ENCODE results near the gene BHLHE41.

Gene BHLHE41

DNA sequence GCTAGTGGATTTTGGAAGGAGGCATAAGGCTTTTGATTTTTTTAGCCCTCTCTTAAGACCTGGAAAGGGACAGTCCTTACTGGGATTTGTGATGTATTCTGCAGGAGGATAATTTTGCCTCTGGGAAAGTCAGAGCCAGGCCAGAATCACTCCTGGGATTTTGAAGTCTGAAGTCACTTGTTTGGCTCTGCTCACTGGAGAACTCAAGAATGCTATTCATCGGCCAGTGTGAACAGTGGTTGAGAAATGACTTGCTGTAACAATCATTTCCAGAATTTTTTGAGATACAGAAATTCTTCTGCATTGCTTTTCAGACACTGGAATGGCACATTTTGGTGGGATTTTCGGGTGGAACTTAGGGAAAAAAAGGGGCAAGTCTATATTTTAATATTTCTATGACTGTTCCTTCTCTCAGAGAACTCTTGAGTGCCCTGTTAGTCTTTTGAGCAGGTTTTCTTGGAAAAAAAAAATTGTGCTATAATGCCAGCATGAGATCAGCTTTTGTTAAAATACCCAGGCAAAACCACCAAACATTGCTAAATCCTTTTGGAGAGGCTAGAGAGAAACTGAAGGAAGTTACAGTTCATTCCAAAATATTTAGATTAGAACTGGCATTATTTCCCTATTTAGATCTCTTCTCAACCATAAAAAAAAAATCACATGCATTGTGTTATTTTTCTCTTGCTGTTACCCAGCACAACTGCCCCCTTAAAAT lies 26.1 kb upstream of the BHLHE41 start:
- H3K4me3 ChIP-seq (ENCODE audit: low read length), result no peak overlapping the region
- DNase-seq (ENCODE audit: low read depth), result no peak
- TF ChIP-seq, protein P1, sequence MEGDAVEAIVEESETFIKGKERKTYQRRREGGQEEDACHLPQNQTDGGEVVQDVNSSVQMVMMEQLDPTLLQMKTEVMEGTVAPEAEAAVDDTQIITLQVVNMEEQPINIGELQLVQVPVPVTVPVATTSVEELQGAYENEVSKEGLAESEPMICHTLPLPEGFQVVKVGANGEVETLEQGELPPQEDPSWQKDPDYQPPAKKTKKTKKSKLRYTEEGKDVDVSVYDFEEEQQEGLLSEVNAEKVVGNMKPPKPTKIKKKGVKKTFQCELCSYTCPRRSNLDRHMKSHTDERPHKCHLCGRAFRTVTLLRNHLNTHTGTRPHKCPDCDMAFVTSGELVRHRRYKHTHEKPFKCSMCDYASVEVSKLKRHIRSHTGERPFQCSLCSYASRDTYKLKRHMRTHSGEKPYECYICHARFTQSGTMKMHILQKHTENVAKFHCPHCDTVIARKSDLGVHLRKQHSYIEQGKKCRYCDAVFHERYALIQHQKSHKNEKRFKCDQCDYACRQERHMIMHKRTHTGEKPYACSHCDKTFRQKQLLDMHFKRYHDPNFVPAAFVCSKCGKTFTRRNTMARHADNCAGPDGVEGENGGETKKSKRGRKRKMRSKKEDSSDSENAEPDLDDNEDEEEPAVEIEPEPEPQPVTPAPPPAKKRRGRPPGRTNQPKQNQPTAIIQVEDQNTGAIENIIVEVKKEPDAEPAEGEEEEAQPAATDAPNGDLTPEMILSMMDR (conservative IDR thresholded peaks at IDR 0.05; ENCODE audit: low read depth, low read length), result no peak

DNA sequence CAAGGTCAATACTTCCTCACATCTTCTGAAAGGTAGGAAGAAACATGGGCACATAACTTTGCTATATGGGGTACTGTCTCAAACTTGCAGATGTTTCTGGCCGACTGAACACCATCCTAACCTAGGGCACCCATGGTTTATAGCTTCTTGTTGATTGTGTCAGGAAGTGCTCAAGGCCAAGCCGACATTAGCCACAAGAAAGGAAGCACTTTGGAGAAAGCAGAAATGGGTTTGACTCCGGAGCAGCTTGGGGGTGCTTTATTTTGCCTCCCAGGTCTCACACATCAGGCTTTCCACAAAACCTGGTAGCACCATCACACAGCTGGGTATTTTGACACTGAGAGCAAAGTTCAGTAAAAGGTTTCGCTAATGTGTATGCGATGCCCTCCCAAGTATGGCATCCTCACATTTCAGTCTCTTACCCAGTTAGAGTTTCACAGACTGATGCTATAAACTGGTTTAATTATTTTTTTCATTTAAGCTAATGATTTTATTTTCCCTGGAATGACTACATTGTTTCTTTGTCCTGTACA lies 25.2 kb upstream of the BHLHE41 start:
- no peak for DNase-seq (ENCODE audit: low read depth)
- TF ChIP-seq, protein P1 (conservative IDR thresholded peaks at IDR 0.05; ENCODE audit: low read depth, low read length), result no peak

DNA sequence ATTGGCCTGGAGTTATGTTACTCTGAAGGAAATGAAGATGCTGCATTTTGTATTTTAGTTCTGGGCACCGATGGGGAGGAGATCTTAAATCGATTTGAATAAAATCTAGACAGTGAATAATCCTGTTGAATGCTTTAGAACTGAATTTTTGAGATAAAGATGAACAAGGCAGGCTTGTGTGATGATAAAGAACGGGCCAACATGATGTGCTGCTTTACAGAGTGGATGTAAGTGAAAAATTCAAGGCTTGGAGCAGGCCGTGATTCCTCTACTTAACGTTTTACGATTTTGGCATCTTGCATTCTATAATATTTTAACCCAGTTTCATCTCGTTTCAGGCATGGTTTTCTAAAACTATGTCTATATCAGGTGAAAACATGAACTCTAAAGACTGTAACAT lies 23.5 kb upstream of the BHLHE41 start:
- DNase-seq (ENCODE audit: low read depth), result no peak
- TF ChIP-seq, protein P1 (conservative IDR thresholded peaks at IDR 0.05; ENCODE audit: low read depth, low read length), result no peak
- H3K4me3 ChIP-seq (ENCODE audit: low read length), result no peak overlapping the region

More for the DNA sequence above, 25.2 kb upstream of the BHLHE41 start:
- H3K4me3 ChIP-seq (ENCODE audit: low read length), result no peak overlapping the region

DNA sequence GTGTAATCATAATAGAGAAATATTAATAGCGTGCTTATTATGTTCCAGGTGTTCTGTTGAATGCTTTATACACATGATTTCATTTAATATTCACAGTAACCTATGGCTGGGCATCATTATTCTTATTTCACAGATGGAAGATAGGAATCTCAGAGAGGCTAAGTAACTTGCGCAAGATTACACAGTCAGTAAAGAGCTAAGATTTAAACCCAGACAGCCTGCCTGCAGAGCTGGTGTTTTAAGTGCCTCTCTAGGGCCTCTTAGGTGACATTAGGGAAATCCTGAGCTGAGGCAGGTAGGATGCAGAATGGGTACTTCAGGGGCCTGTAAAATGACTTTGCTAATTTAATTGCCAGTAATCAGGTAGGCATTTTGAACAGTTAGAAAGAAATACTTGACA lies 18.5 kb upstream of the BHLHE41 start:
- no peak for DNase-seq (ENCODE audit: low read depth)
- H3K4me3 ChIP-seq (ENCODE audit: low read length), result no peak overlapping the region

DNA sequence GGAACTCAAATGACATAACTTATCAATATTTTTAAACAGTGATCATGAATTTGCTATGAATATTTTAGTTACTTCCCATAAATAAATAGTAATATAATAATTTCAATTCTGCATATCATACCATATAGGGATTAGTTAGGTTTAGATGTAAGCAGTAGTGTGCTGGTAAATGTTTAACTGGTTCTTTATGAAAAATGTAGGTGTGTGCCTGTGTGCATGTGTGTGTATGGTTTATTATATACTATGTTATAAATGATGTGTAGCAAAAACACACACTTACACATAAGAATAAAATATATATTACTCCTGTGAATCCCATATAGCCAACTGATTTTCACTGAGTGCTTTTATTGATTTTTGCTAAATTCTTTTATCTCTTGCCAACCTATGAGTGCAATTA lies 14.0 kb upstream of the BHLHE41 start:
- TF ChIP-seq, protein P1 (conservative IDR thresholded peaks at IDR 0.05; ENCODE audit: low read depth, low read length), result no peak
- DNase-seq (ENCODE audit: low read depth), result no peak
- H3K4me3 ChIP-seq (ENCODE audit: low read length), result no peak overlapping the region

More for the DNA sequence above, 18.5 kb upstream of the BHLHE41 start:
- TF ChIP-seq, protein P1 (conservative IDR thresholded peaks at IDR 0.05; ENCODE audit: low read depth, low read length), result no peak

DNA sequence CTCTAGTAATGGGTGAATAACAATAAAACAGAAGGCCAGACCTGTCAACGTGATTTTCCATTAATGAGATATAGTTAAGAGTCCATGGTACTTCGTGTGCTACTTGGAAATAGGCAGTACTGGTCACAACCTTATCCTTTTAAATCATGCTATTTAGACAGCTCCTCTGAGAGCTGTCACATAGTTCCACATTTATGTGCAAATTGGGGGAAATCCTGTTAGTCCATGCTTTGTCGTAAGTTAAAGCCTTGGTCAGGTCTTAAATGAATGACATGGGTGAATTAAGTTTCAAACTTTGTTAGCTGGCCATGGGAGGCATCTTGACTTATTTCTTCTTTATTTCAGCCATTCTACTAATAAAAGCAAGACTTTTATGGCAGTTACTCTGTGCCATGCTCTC lies 11.9 kb upstream of the BHLHE41 start:
- no peak overlapping the region for H3K4me3 ChIP-seq (ENCODE audit: low read length)
- DNase-seq (ENCODE audit: low read depth), result no peak
- TF ChIP-seq, protein P1 (conservative IDR thresholded peaks at IDR 0.05; ENCODE audit: low read depth, low read length), result no peak

DNA sequence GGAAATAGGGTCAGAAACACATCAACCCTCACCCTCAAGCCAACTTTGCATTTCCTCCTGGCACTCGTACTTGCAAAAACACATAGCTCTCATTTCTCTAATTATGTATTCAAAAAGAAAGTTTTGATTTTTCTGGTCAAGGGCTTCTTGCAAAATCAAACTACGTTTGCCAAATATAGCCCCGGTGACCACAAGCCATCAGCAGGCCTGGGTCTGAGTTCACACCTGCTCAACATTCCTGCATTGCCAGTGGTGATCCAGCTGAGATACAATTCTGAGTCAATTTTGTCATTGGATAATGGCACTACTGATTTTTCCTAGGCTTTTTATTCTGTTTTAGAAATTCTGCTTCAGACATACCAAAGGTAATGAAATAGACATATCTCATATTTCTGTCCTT lies 10.7 kb upstream of the BHLHE41 start:
- no peak for DNase-seq (ENCODE audit: low read depth)
- TF ChIP-seq, protein P1 (conservative IDR thresholded peaks at IDR 0.05; ENCODE audit: low read depth, low read length), result no peak
- H3K4me3 ChIP-seq (ENCODE audit: low read length), result no peak overlapping the region
